Colonic mucosa (tissue), 4 donors: ENCODE data around the gene ZNF202. TPM values are rescaled to one million over a fixed set of nuclear protein-coding genes. Genes with fewer than 3 reads are reported as not detected.

Source experiments
- DNase-seq: peaks from one replicate; pipeline ENCODE4 v3.0.0-alpha.2; 2020
- H3K27ac ChIP-seq: fragments of 200-600 bp; one replicate; pipeline ENCODE4 v1.8.0; 2021
- H3K27me3 ChIP-seq: fragments of 200-600 bp; one replicate; pipeline ENCODE4 v1.8.0; 2021
- H3K36me3 ChIP-seq: fragments of 200-600 bp; one replicate; pipeline ENCODE4 v1.8.0; 2021
- H3K4me1 ChIP-seq: fragments of 200-600 bp; one replicate; pipeline ENCODE4 v1.8.0; 2021; ENCODE audit warnings: mild to moderate bottlenecking
- H3K4me3 ChIP-seq: fragments of 200-600 bp; one replicate; pipeline ENCODE4 v1.8.0; 2021
- H3K9ac ChIP-seq, 2 donors: one replicate each; pipeline ENCODE4 v1.7.0; 2013; ENCODE audit warnings: control low read depth in 2 of 2, low read depth in 2 of 2, low read length in 2 of 2
- H3K9me3 ChIP-seq: fragments of 200-600 bp; one replicate; pipeline ENCODE4 v1.8.0; 2021
- intact Hi-C: fragments of 100-400 bp; cut with DNase I; formaldehyde crosslinking; loops from one replicate; pipeline ENCODE4 v1.14.1; 2022
- total RNA-seq, 2 donors: library from RNA; stranded (reverse); fragmentation: NEBNext Ultra II Directional in 1 of 2; extraction: Animal tissue kit (Norgen Biotek cat#: 25700) in 1 of 2; gene quantifications; one replicate each; pipeline ENCODE4 v1.2.1, GENCODE V29; 2021
- TF ChIP-seq, protein P1 (sequence below): fragments of 200-600 bp; IDR thresholded peaks from one replicate; pipeline ENCODE4 v1.8.0; 2022; ENCODE audit warnings: antibody characterized with exemption, mild to moderate bottlenecking
- donor health status: healthy.
- donor health status: DM: no; HTN: no; CAD: no.
- donor health status: DM: no; HTN: no; CAD: no.

ZNF202 gene
- total RNA-seq, 2 donors from 2014 or later = 7.4 to 8.5 TPM

DNA sequence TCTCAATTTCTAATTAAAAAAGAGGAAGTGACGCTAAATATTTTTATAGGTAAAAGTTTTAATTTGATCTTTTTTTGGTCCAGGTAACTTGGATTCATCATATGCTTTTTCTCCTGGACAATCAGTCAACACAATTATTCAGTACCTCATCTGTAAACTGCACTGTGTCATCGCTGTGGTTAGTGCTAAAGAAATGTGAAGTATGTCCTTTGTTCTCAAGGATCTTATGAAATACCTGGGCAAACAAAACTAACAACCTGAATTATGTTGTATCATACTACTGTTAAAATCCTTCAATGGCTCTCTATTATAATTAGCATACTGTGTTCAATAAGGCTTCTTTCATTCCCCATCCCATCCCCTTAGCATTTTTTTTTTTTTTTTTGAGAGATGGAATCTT lies 67.2 kb downstream of the ZNF202 start:
- H3K27ac ChIP-seq = no peak overlapping the region
- H3K4me3 ChIP-seq = no peak overlapping the region
- intact Hi-C loops = no loop called here
- H3K36me3 ChIP-seq = no peaks in the 10 kb centered on the region
- no peak for DNase-seq
- H3K9me3 ChIP-seq = no peaks in the 10 kb centered on the region
- no peaks in the 10 kb centered on the region for H3K27me3 ChIP-seq
- TF ChIP-seq, protein P1, sequence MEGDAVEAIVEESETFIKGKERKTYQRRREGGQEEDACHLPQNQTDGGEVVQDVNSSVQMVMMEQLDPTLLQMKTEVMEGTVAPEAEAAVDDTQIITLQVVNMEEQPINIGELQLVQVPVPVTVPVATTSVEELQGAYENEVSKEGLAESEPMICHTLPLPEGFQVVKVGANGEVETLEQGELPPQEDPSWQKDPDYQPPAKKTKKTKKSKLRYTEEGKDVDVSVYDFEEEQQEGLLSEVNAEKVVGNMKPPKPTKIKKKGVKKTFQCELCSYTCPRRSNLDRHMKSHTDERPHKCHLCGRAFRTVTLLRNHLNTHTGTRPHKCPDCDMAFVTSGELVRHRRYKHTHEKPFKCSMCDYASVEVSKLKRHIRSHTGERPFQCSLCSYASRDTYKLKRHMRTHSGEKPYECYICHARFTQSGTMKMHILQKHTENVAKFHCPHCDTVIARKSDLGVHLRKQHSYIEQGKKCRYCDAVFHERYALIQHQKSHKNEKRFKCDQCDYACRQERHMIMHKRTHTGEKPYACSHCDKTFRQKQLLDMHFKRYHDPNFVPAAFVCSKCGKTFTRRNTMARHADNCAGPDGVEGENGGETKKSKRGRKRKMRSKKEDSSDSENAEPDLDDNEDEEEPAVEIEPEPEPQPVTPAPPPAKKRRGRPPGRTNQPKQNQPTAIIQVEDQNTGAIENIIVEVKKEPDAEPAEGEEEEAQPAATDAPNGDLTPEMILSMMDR = no peak
- no peaks in the 10 kb centered on the region for H3K4me1 ChIP-seq
- no peak overlapping the region for H3K9ac ChIP-seq

Other genes with a start within 250 kb of the ZNF202 start
- gene SCN3B, start 87.0 kb downstream of the ZNF202 start, total RNA-seq = 1 to 10 TPM in 1 of 2 donors, under 1 TPM in 1; 0.30 to 1.2 TPM
- gene OR6X1, start 12.9 kb upstream of the ZNF202 start, total RNA-seq = not detected
- not detected for gene OR6M1, start 64.7 kb upstream of the ZNF202 start, total RNA-seq
- gene TMEM225, start 144.0 kb upstream of the ZNF202 start, total RNA-seq = not detected
- 1 to 10 TPM in 1 of 2 donors, under 1 TPM in 1; 0.64 to 1.3 TPM for gene OR8D4, start 160.5 kb upstream of the ZNF202 start, total RNA-seq
- 1 to 10 TPM in 1 of 2 donors, under 1 TPM in 1; 0.45 to 1.2 TPM for gene OR4D5, start 198.0 kb upstream of the ZNF202 start, total RNA-seq
- gene OR6T1, start 202.2 kb upstream of the ZNF202 start, total RNA-seq = not detected
- not detected for gene OR10S1, start 236.1 kb upstream of the ZNF202 start, total RNA-seq